Breast epithelium (tissue), 4 donors: ENCODE data around the gene LRIT3. TPM values are rescaled to one million over a fixed set of nuclear protein-coding genes. Genes with fewer than 3 reads are reported as not detected.

Experiments used
- DNase-seq, 2 donors: peaks; one replicate each; pipeline ENCODE4 v3.0.0-alpha.2; 2019; ENCODE audit warnings: low spot score in 2 of 2
- H3K27ac ChIP-seq, 2 donors: fragments of 200-600 bp; sonication (generic) in 1 of 2; one replicate each; pipeline ENCODE4 v1.5.1; 2016 to 2019; ENCODE audit warnings: mild to moderate bottlenecking in 1 of 2
- H3K27me3 ChIP-seq, 2 donors: fragments of 200-600 bp; sonication (generic) in 1 of 2; one replicate each; pipeline versions ENCODE4 v1.5.1 to v1.6.0; 2017 to 2019; ENCODE audit warnings: control low read depth in 1 of 2, mild to moderate bottlenecking in 1 of 2
- H3K36me3 ChIP-seq: fragments of 200-600 bp; one replicate; pipeline ENCODE4 v1.5.1; 2019
- H3K4me1 ChIP-seq, 2 donors: fragments of 200-600 bp; sonication (generic); one replicate each; pipeline ENCODE4 v1.5.1; 2016 to 2019; ENCODE audit warnings: control low read depth in 1 of 2
- H3K4me3 ChIP-seq, 3 donors: fragments of 200-600 bp; sonication (generic); 1 replicate in 2 of 3; 2 replicates in 1 of 3; pipeline ENCODE4 v1.5.1; 2016 to 2019; ENCODE audit warnings: mild to moderate bottlenecking in 3 of 3, moderate library complexity in 2 of 3
- H3K9me3 ChIP-seq, 2 donors: fragments of 200-600 bp; sonication (generic) in 1 of 2; one replicate each; pipeline ENCODE4 v1.5.1; 2016 to 2019; ENCODE audit warnings: control low read depth in 1 of 2
- POLR2A ChIP-seq: fragments of 450-650 bp; IDR thresholded peaks from one replicate; pipeline ENCODE4 v1.6.1; 2016; ENCODE audit warnings: antibody characterized with exemption, mild to moderate bottlenecking, moderate library complexity
- POLR2AphosphoS5 ChIP-seq, 3 donors: sonication (generic); formaldehyde crosslinking; IDR thresholded peaks; one replicate each; pipeline ENCODE4 v1.6.1; 2017; ENCODE audit warnings: antibody characterized with exemption in 3 of 3
- intact Hi-C: fragments of 100-400 bp; cut with DNase I; formaldehyde crosslinking; loops from one replicate; pipeline ENCODE4 v1.15.1; 2023; ENCODE audit warnings: low total_unique reads
- total RNA-seq, 3 donors: library from RNA; depleted of rRNA; stranded (reverse); fragments of >200 nt; gene quantifications; one replicate each; pipeline ENCODE4 v1.1.0, GENCODE V29; 2016
- TF ChIP-seq, protein P1 (sequence below), 3 donors: fragments of 450-650 bp; IDR thresholded peaks; one replicate each; pipeline ENCODE4 v1.5.1; 2016 to 2017; ENCODE audit warnings: antibody characterized with exemption in 3 of 3, mild to moderate bottlenecking in 3 of 3, moderate library complexity in 3 of 3

The LRIT3 gene
- total RNA-seq, 3 donors from 2014 or later, result 0.16 to 0.66 (median 0.59) TPM

GRCh38 chr4:109826719-109827118 is 21.2 kb upstream of the LRIT3 start:
- no peaks in the 10 kb centered on the region for H3K9me3 ChIP-seq
- TF ChIP-seq, protein P1, sequence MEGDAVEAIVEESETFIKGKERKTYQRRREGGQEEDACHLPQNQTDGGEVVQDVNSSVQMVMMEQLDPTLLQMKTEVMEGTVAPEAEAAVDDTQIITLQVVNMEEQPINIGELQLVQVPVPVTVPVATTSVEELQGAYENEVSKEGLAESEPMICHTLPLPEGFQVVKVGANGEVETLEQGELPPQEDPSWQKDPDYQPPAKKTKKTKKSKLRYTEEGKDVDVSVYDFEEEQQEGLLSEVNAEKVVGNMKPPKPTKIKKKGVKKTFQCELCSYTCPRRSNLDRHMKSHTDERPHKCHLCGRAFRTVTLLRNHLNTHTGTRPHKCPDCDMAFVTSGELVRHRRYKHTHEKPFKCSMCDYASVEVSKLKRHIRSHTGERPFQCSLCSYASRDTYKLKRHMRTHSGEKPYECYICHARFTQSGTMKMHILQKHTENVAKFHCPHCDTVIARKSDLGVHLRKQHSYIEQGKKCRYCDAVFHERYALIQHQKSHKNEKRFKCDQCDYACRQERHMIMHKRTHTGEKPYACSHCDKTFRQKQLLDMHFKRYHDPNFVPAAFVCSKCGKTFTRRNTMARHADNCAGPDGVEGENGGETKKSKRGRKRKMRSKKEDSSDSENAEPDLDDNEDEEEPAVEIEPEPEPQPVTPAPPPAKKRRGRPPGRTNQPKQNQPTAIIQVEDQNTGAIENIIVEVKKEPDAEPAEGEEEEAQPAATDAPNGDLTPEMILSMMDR (IDR thresholded peaks at IDR 0.05), result peak; percentile 11 to 34 (median 33)
- TF ChIP-seq POLR2A, result no peak
- DNase-seq, result no peak
- H3K4me3 ChIP-seq, result no peak overlapping the region
- no peak overlapping the region for H3K27ac ChIP-seq
- H3K36me3 ChIP-seq, result peaks cover 3% of the 10 kb centered on the region
- no peaks in the 10 kb centered on the region for H3K27me3 ChIP-seq
- H3K4me1 ChIP-seq, result no peaks in the 10 kb centered on the region
- intact Hi-C loops, result no loop called here

DNA sequence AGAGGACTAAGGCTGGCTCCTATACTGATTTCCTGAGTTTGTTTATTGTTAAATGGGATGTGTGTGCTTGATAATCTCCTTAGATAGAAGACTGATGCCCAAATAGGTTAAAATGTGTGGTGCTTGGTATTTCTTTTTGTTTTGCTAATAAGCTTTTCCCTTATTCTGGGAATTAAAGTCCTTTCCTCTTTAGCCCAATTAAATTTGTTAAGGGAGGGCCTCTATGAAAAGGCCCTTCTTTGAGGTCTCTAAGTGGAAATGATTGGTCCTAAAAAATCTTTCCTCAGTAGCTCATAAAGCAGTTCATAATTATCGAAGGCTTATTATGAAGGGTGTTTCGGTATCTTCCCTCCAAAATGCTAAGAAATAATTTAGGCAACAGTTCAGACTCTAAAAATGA is 20.2 kb upstream of the LRIT3 start, which contains the start of gene RRH:
Gene RRH (plus strand): TSS at position 301 of the 400 bp plus-strand sequence. CDS start 56 bp downstream, at position 357.
- TF ChIP-seq POLR2A (no peak), POLR2AphosphoS5 (IDR thresholded peaks at IDR 0.05) (no peak)
- TF ChIP-seq, protein P1 (IDR thresholded peaks at IDR 0.05), result no peak
- Histone ChIP-seq H3K36me3 (peaks cover 3% of the 10 kb centered on the region), H3K4me1 (no peaks in the 10 kb centered on the region), H3K27me3 (no peaks in the 10 kb centered on the region), H3K27ac (no peak within 1 kb of the TSS), H3K4me3 (no peak within 1 kb of the TSS), H3K9me3 (no peaks in the 10 kb centered on the region)
- intact Hi-C loops, result no loop called here
- no peak for DNase-seq

GRCh38 chr4:109833756-109834155 is 14.2 kb upstream of the LRIT3 start:
- H3K36me3 ChIP-seq, result no peaks in the 10 kb centered on the region
- H3K4me1 ChIP-seq, result no peaks in the 10 kb centered on the region
- intact Hi-C loops, result no loop called here
- H3K9me3 ChIP-seq, result no peaks in the 10 kb centered on the region
- H3K27ac ChIP-seq, result no peak overlapping the region
- no peak for DNase-seq
- no peak overlapping the region for H3K4me3 ChIP-seq
- H3K27me3 ChIP-seq, result no peaks in the 10 kb centered on the region
- TF ChIP-seq, protein P1 (IDR thresholded peaks at IDR 0.05), result no peak
- no peak for TF ChIP-seq POLR2A
- TF ChIP-seq POLR2AphosphoS5 (IDR thresholded peaks at IDR 0.05), result no peak

DNA sequence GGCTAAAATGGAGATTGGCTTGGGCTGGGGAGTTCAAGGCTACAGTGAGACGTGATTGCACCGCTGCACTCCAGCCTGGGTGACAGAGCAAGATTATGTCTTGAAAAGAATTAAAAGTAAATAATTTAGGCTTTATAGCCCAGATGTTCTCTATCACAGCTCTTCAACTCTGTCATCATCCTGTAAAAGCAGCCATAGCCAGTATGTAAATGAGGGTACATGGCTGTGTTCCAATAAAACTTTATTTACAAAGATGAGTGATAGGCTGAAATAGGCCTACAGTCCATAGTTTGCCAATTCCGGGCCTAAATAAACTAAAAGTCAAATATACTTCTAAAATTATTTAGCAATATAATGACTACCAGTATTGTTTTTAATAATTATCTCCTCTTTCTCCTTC is 10.9 kb upstream of the LRIT3 start:
- intact Hi-C loops, result no loop called here
- TF ChIP-seq POLR2A, result no peak
- TF ChIP-seq, protein P1 (IDR thresholded peaks at IDR 0.05), result no peak
- TF ChIP-seq POLR2AphosphoS5 (IDR thresholded peaks at IDR 0.05), result no peak
- Histone ChIP-seq H3K4me3 (no peak overlapping the region), H3K27ac (no peak overlapping the region), H3K27me3 (no peaks in the 10 kb centered on the region), H3K36me3 (no peaks in the 10 kb centered on the region), H3K9me3 (no peaks in the 10 kb centered on the region), H3K4me1 (no peaks in the 10 kb centered on the region)
- no peak for DNase-seq

GRCh38 chr4:109846395-109847098 is 1.4 kb upstream of the LRIT3 start:
- Histone ChIP-seq H3K27ac (no peak overlapping the region), H3K4me1 (no peaks in the 10 kb centered on the region), H3K27me3 (no peaks in the 10 kb centered on the region), H3K9me3 (no peaks in the 10 kb centered on the region), H3K4me3 (no peak overlapping the region), H3K36me3 (no peaks in the 10 kb centered on the region)
- intact Hi-C loops, result no loop called here
- DNase-seq, result no peak
- TF ChIP-seq POLR2A (no peak), POLR2AphosphoS5 (IDR thresholded peaks at IDR 0.05) (no peak)
- TF ChIP-seq, protein P1 (IDR thresholded peaks at IDR 0.05), result no peak
